ENCODE measurements around the gene TERB1. TPM values are rescaled to one million over a fixed set of nuclear protein-coding genes. Genes with fewer than 3 reads are reported as not detected.

The TERB1 gene
- polyA plus RNA-seq, 1 donor from 2014 or later, result 0.38 TPM

- Histone ChIP-seq H3K27me3 (ENCODE audit: insufficient read depth, low read depth, low read length) (no peaks in the 10 kb centered on the region), H3K27ac (ENCODE audit: low read length) (no peak overlapping the region), H3K9me2 (ENCODE audit: insufficient read depth, low read length) (no peaks in the 10 kb centered on the region), H2AFZ (ENCODE audit: low read depth, low read length) (no peak overlapping the region), H3K9me3 (ENCODE audit: low read length) (no peaks in the 10 kb centered on the region), H3K79me2 (replicated peaks; ENCODE audit: insufficient read depth, low read length) (no peaks in the 10 kb centered on the region), H3K36me3 (ENCODE audit: insufficient read depth, low read length) (no peaks in the 10 kb centered on the region), H4K20me1 (ENCODE audit: insufficient read depth) (no peaks in the 10 kb centered on the region), H3F3A (ENCODE audit: insufficient read depth, low read length, poor library complexity, severe bottlenecking) (no peaks in the 10 kb centered on the region), H3K4me2 (ENCODE audit: low read length) (no peak overlapping the region), H3K9ac (ENCODE audit: low read length) (no peak overlapping the region), H3K4me3 (ENCODE audit: low read length) (no peak overlapping the region)
- no peak for TF ChIP-seq CTCF (IDR thresholded peaks at IDR 0.05; ENCODE audit: poor library complexity, severe bottlenecking)
- TF ChIP-seq EZH2 (IDR thresholded peaks at IDR 0.05; ENCODE audit: borderline replicate concordance, insufficient read depth, low read length, poor library complexity, severe bottlenecking), result no peak
- no peak for TF ChIP-seq MXI1 (conservative IDR thresholded peaks at IDR 0.05; ENCODE audit: poor library complexity, severe bottlenecking)
- TF ChIP-seq POLR2AphosphoS5 (IDR thresholded peaks at IDR 0.05), result no peak
- TF ChIP-seq SMC3 (conservative IDR thresholded peaks at IDR 0.05; ENCODE audit: poor library complexity), result no peak
- TF ChIP-seq TAF1 (IDR thresholded peaks at IDR 0.05; ENCODE audit: low read depth), result no peak
- no peak for TF ChIP-seq REST (IDR thresholded peaks at IDR 0.05; ENCODE audit: borderline replicate concordance)
- no peak for TF ChIP-seq RAD21 (conservative IDR thresholded peaks at IDR 0.05)
- no peak for TF ChIP-seq EP300 (conservative IDR thresholded peaks at IDR 0.05; ENCODE audit: poor library complexity, severe bottlenecking)
Observed at GRCh38 chr16:66714654-66715307, 86.6 kb downstream of the TERB1 start.

- no peak overlapping the region for H3K9ac ChIP-seq (ENCODE audit: low read length)
- no peaks in the 10 kb centered on the region for H3K79me2 ChIP-seq (replicated peaks; ENCODE audit: insufficient read depth, low read length)
- H3K4me3 ChIP-seq (ENCODE audit: low read length), result no peak overlapping the region
- no peaks in the 10 kb centered on the region for H3K9me3 ChIP-seq (ENCODE audit: low read length)
- no peaks in the 10 kb centered on the region for H3K9me2 ChIP-seq (ENCODE audit: insufficient read depth, low read length)
- no peak for TF ChIP-seq EZH2 (IDR thresholded peaks at IDR 0.05; ENCODE audit: borderline replicate concordance, insufficient read depth, low read length, poor library complexity, severe bottlenecking)
- TF ChIP-seq TAF1 (IDR thresholded peaks at IDR 0.05; ENCODE audit: low read depth), result no peak
- TF ChIP-seq EP300 (conservative IDR thresholded peaks at IDR 0.05; ENCODE audit: poor library complexity, severe bottlenecking), result no peak
- TF ChIP-seq RAD21 (conservative IDR thresholded peaks at IDR 0.05), result no peak
- TF ChIP-seq POLR2AphosphoS5 (IDR thresholded peaks at IDR 0.05), result no peak
- TF ChIP-seq REST (IDR thresholded peaks at IDR 0.05; ENCODE audit: borderline replicate concordance), result no peak
- TF ChIP-seq SMC3 (conservative IDR thresholded peaks at IDR 0.05; ENCODE audit: poor library complexity), result no peak
- no peak for TF ChIP-seq CTCF (IDR thresholded peaks at IDR 0.05; ENCODE audit: poor library complexity, severe bottlenecking)
- TF ChIP-seq MXI1 (conservative IDR thresholded peaks at IDR 0.05; ENCODE audit: poor library complexity, severe bottlenecking), result no peak
- no peaks in the 10 kb centered on the region for H3K27me3 ChIP-seq (ENCODE audit: insufficient read depth, low read depth, low read length)
- H3K36me3 ChIP-seq (ENCODE audit: insufficient read depth, low read length), result no peaks in the 10 kb centered on the region
- H3K4me2 ChIP-seq (ENCODE audit: low read length), result no peak overlapping the region
- no peak overlapping the region for H3K27ac ChIP-seq (ENCODE audit: low read length)
- no peak overlapping the region for H2AFZ ChIP-seq (ENCODE audit: low read depth, low read length)
- no peaks in the 10 kb centered on the region for H4K20me1 ChIP-seq (ENCODE audit: insufficient read depth)
- no peaks in the 10 kb centered on the region for H3F3A ChIP-seq (ENCODE audit: insufficient read depth, low read length, poor library complexity, severe bottlenecking)
Observed at GRCh38 chr16:66714062-66714461, 87.3 kb downstream of the TERB1 start.
